Measurements from ENCODE around the gene NUP133.
"Not testable (repeated sequence)": the region's sequence is repeated elsewhere in the genome, so short reads cannot be mapped to it uniquely, and the experiment has no call there.

The NUP133 gene

DNA sequence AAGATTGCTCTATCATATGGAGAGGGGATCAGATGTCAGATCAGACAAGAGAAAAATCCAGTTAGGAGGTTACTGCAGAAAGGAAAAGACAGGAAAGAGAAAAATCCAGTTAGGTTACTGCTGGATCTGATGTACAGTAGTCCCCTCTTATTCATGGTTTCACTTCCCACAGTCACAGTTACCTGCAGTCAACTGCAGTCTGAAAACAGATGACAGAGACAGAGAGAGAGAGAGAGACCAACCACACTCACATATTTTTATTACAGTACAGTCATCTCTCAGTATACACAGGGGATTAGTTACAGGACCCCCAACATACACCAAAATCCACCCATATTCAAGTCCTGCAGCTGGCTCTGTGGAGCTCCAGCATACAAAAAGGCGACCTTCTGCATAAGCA, 29.3 kb downstream of the NUP133 start:
- peaks cover 72% of the 10 kb centered on the region; the same call in 1 of the 2 replicates for H3K36me3 ChIP-seq (ENCODE audit: insufficient read depth, low read length)

DNA sequence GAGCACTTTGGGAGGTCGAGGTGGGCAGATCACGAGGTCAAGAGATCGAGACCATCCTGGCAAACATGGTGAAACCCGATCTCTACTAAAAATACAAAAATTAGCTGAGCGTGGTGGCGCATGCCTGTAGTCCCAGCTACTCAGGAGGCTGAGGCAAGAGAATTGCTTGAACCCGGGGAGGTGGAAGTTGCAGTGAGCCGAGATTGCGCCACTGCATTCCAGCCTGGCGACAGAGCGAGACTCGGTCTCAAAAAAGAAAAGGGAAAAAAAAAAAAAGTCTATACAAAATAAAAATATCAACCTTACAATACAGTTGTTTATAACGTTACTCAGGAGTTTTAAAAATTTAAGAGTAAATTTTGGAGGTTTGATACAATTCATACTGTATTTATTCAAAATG, 32.3 kb downstream of the NUP133 start:
- not testable (repeated sequence) for H3K27me3 ChIP-seq (ENCODE audit: insufficient read depth, low read length, poor library complexity, severe bottlenecking)

More for the DNA sequence above, 29.3 kb downstream of the NUP133 start:
- H3K4me2 ChIP-seq (ENCODE audit: low read depth, low read length, poor library complexity, severe bottlenecking), result no peak overlapping the region
- no peaks in the 10 kb centered on the region for H3F3A ChIP-seq (ENCODE audit: low read depth)
- H2AFZ ChIP-seq (ENCODE audit: low read length), result no peak overlapping the region
- H3K9ac ChIP-seq (ENCODE audit: low read depth, low read length, poor library complexity, severe bottlenecking), result no peak overlapping the region
- no peaks in the 10 kb centered on the region for H3K79me2 ChIP-seq (ENCODE audit: insufficient read depth, low read length)
- H3K9me2 ChIP-seq (replicated peaks; ENCODE audit: low read depth, low read length), result no peaks in the 10 kb centered on the region
- H3K27me3 ChIP-seq (ENCODE audit: insufficient read depth, low read length, poor library complexity, severe bottlenecking), result no peaks in the 10 kb centered on the region
- no peaks in the 10 kb centered on the region for H3K4me1 ChIP-seq (ENCODE audit: insufficient read depth, low read length, poor library complexity, severe bottlenecking)
- no peaks in the 10 kb centered on the region for H3K9me3 ChIP-seq (ENCODE audit: insufficient read depth, low read depth, low read length)
- no peak for TF ChIP-seq EZH2phosphoT487 (IDR thresholded peaks at IDR 0.05; ENCODE audit: borderline replicate concordance)
- TF ChIP-seq, protein P1, sequence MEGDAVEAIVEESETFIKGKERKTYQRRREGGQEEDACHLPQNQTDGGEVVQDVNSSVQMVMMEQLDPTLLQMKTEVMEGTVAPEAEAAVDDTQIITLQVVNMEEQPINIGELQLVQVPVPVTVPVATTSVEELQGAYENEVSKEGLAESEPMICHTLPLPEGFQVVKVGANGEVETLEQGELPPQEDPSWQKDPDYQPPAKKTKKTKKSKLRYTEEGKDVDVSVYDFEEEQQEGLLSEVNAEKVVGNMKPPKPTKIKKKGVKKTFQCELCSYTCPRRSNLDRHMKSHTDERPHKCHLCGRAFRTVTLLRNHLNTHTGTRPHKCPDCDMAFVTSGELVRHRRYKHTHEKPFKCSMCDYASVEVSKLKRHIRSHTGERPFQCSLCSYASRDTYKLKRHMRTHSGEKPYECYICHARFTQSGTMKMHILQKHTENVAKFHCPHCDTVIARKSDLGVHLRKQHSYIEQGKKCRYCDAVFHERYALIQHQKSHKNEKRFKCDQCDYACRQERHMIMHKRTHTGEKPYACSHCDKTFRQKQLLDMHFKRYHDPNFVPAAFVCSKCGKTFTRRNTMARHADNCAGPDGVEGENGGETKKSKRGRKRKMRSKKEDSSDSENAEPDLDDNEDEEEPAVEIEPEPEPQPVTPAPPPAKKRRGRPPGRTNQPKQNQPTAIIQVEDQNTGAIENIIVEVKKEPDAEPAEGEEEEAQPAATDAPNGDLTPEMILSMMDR (conservative IDR thresholded peaks at IDR 0.05; ENCODE audit: low read length), result no peak
- H3K4me3 ChIP-seq (ENCODE audit: low read length, poor library complexity, severe bottlenecking), result no peak overlapping the region
- H4K20me1 ChIP-seq (ENCODE audit: insufficient read depth, low read length, poor library complexity, severe bottlenecking), result no peaks in the 10 kb centered on the region

DNA sequence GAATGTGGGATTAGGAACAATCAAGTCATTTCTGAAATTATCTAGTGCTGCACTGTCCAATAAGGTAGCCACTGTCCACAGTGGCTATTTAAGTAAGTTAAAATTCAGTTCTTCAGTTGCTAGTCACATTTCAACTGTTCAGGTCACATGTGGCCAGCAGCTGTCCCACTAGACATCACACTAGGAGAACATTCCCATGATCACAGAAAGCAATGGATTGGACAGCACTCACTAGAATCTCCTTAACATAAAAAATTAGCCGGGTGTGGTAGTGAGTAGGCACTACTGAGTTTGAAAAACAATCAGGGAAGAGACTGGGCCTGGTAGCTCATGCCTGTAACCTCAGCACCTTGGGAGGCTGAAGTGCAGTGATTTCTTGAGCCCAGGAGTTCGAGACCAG, 33.6 kb downstream of the NUP133 start:
- no peak overlapping the region for H3K9ac ChIP-seq (ENCODE audit: low read depth, low read length, poor library complexity, severe bottlenecking)
- H3K9me2 ChIP-seq (replicated peaks; ENCODE audit: low read depth, low read length), result no peaks in the 10 kb centered on the region
- H3K36me3 ChIP-seq (ENCODE audit: insufficient read depth, low read length), result peaks cover 70% of the 10 kb centered on the region; the same call in 1 of the 2 replicates
- H3K27me3 ChIP-seq (ENCODE audit: insufficient read depth, low read length, poor library complexity, severe bottlenecking), result no peaks in the 10 kb centered on the region
- TF ChIP-seq, protein P1 (conservative IDR thresholded peaks at IDR 0.05; ENCODE audit: low read length), result no peak
- no peak for TF ChIP-seq EZH2phosphoT487 (IDR thresholded peaks at IDR 0.05; ENCODE audit: borderline replicate concordance)
- no peaks in the 10 kb centered on the region for H3K79me2 ChIP-seq (ENCODE audit: insufficient read depth, low read length)
- H3K4me3 ChIP-seq (ENCODE audit: low read length, poor library complexity, severe bottlenecking), result no peak overlapping the region
- no peaks in the 10 kb centered on the region for H4K20me1 ChIP-seq (ENCODE audit: insufficient read depth, low read length, poor library complexity, severe bottlenecking)
- no peaks in the 10 kb centered on the region for H3F3A ChIP-seq (ENCODE audit: low read depth)
- no peak overlapping the region for H3K4me2 ChIP-seq (ENCODE audit: low read depth, low read length, poor library complexity, severe bottlenecking)
- H3K9me3 ChIP-seq (ENCODE audit: insufficient read depth, low read depth, low read length), result no peaks in the 10 kb centered on the region
- no peak overlapping the region for H2AFZ ChIP-seq (ENCODE audit: low read length)
- no peaks in the 10 kb centered on the region for H3K4me1 ChIP-seq (ENCODE audit: insufficient read depth, low read length, poor library complexity, severe bottlenecking)

More for the DNA sequence above, 32.3 kb downstream of the NUP133 start:
- H3K36me3 ChIP-seq (ENCODE audit: insufficient read depth, low read length), result peaks cover 63% of the 10 kb centered on the region; the same call in 1 of the 2 replicates
- H3K9ac ChIP-seq (ENCODE audit: low read depth, low read length, poor library complexity, severe bottlenecking); H3K79me2 ChIP-seq (ENCODE audit: insufficient read depth, low read length); H3K4me3 ChIP-seq (ENCODE audit: low read length, poor library complexity, severe bottlenecking); H3K4me1 ChIP-seq (ENCODE audit: insufficient read depth, low read length, poor library complexity, severe bottlenecking); H3F3A ChIP-seq (ENCODE audit: low read depth); H2AFZ ChIP-seq (ENCODE audit: low read length); H3K4me2 ChIP-seq (ENCODE audit: low read depth, low read length, poor library complexity, severe bottlenecking); H3K9me3 ChIP-seq (ENCODE audit: insufficient read depth, low read depth, low read length); H4K20me1 ChIP-seq (ENCODE audit: insufficient read depth, low read length, poor library complexity, severe bottlenecking); H3K9me2 ChIP-seq (replicated peaks; ENCODE audit: low read depth, low read length): not testable (repeated sequence)

DNA sequence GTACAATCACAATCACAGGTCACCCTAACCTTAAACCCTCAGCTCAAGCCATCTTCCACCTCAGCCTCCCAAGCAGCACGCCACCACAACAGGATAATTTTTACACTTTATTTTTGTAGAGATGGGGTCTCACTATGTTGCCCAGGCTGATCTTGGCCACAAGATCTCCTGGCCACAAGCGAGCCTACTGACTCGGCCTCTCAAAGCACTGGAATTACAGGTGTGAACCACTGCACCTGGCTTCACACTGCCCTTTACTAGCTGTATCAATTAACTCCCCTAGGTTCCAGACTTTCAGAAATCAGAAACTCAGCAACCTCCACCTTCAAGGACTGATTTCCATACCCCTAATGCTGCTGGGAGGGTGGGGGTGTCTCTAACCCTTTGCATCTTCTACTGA, 37.0 kb downstream of the NUP133 start:
- no peaks in the 10 kb centered on the region for H3K9me2 ChIP-seq (replicated peaks; ENCODE audit: low read depth, low read length)
- no peaks in the 10 kb centered on the region for H3K27me3 ChIP-seq (ENCODE audit: insufficient read depth, low read length, poor library complexity, severe bottlenecking)
- peaks cover 76% of the 10 kb centered on the region; the same call in 1 of the 2 replicates for H3K36me3 ChIP-seq (ENCODE audit: insufficient read depth, low read length)
- no peak overlapping the region for H3K9ac ChIP-seq (ENCODE audit: low read depth, low read length, poor library complexity, severe bottlenecking)
- H3K4me3 ChIP-seq (ENCODE audit: low read length, poor library complexity, severe bottlenecking), result no peak overlapping the region
- H4K20me1 ChIP-seq (ENCODE audit: insufficient read depth, low read length, poor library complexity, severe bottlenecking), result no peaks in the 10 kb centered on the region
- H3K4me2 ChIP-seq (ENCODE audit: low read depth, low read length, poor library complexity, severe bottlenecking), result no peak overlapping the region
- H3F3A ChIP-seq (ENCODE audit: low read depth), result no peaks in the 10 kb centered on the region
- no peaks in the 10 kb centered on the region for H3K9me3 ChIP-seq (ENCODE audit: insufficient read depth, low read depth, low read length)
- H2AFZ ChIP-seq (ENCODE audit: low read length), result no peak overlapping the region
- H3K79me2 ChIP-seq (ENCODE audit: insufficient read depth, low read length), result no peaks in the 10 kb centered on the region
- no peak for TF ChIP-seq EZH2phosphoT487 (IDR thresholded peaks at IDR 0.05; ENCODE audit: borderline replicate concordance)
- TF ChIP-seq, protein P1 (conservative IDR thresholded peaks at IDR 0.05; ENCODE audit: low read length), result no peak
- H3K4me1 ChIP-seq (ENCODE audit: insufficient read depth, low read length, poor library complexity, severe bottlenecking), result no peaks in the 10 kb centered on the region
